ENCODE results near the gene FSD1. TPM values are rescaled to one million over a fixed set of nuclear protein-coding genes. Genes with fewer than 3 reads are reported as not detected.
"Not testable (repeated sequence)": the region's sequence is repeated elsewhere in the genome, so short reads cannot be mapped to it uniquely, and the experiment has no call there.

Gene FSD1
- total RNA-seq, 1 donor from 2014 or later, result 1.5 TPM

GRCh38 chr19:4279530-4280422 lies 24.6 kb upstream of the FSD1 start:
- TF ChIP-seq CTCF (IDR thresholded peaks at IDR 0.05), result no peak
- no peaks in the 10 kb centered on the region for H3K36me3 ChIP-seq
- DNase-seq (no peak), ATAC-seq (no peak)
- intact Hi-C loops (cut with DNase I), result no loop called here
- no peaks in the 10 kb centered on the region for H3K9me3 ChIP-seq
- H3K4me1 ChIP-seq, result peaks cover 6% of the 10 kb centered on the region
- no peak overlapping the region for H3K27ac ChIP-seq
- peaks cover 49% of the 10 kb centered on the region for H3K27me3 ChIP-seq
- H3K4me3 ChIP-seq, result no peak overlapping the region

- no peak for TF ChIP-seq CTCF (IDR thresholded peaks at IDR 0.05)
- no peak for DNase-seq
- H3K36me3 ChIP-seq, result no peaks in the 10 kb centered on the region
- intact Hi-C loops (cut with DNase I), result no loop called here
- no peaks in the 10 kb centered on the region for H3K9me3 ChIP-seq
- peaks cover 36% of the 10 kb centered on the region for H3K27me3 ChIP-seq
- peaks cover 3% of the 10 kb centered on the region for H3K4me1 ChIP-seq
- no peak overlapping the region for H3K4me3 ChIP-seq
- H3K27ac ChIP-seq, result no peak overlapping the region
- peak; percentile 44 for ATAC-seq
Observed at GRCh38 chr19:4284176-4284958, 20.0 kb upstream of the FSD1 start.

DNA sequence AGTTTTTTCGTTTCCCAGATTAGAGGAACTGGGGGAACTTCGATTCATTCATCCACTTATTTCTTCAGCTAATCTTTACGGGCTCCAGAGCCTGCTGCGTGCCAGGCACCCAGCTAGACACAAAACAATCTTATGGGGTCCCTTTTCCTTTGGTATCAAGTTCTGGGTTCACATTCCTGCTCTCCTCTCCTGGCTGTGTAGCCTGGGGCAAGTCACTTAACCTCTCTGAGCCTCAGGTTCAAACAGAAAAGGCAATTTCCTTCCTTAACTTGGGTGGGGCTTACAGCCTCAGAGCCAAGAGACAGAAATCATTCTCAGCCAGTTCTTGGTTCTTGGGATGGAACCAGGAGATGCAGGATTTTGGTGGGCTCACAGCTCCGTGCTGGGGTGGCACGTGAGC lies 19.4 kb upstream of the FSD1 start:
- intact Hi-C loops (cut with DNase I), result no loop called here
- TF ChIP-seq CTCF (IDR thresholded peaks at IDR 0.05), result no peak
- no peak overlapping the region for H3K27ac ChIP-seq
- no peaks in the 10 kb centered on the region for H3K9me3 ChIP-seq
- DNase-seq, result no peak
- H3K36me3 ChIP-seq, result no peaks in the 10 kb centered on the region
- peaks cover 30% of the 10 kb centered on the region for H3K27me3 ChIP-seq
- no peak for ATAC-seq
- no peak overlapping the region for H3K4me3 ChIP-seq
- H3K4me1 ChIP-seq, result no peaks in the 10 kb centered on the region

GRCh38 chr19:4286141-4286540 lies 18.3 kb upstream of the FSD1 start:
- H3K27ac ChIP-seq; DNase-seq; H3K9me3 ChIP-seq; H3K36me3 ChIP-seq; intact Hi-C loops (cut with DNase I); ATAC-seq; H3K4me3 ChIP-seq; H3K4me1 ChIP-seq: not testable (repeated sequence)
- H3K27me3 ChIP-seq, result peaks cover 18% of the 10 kb centered on the region

DNA sequence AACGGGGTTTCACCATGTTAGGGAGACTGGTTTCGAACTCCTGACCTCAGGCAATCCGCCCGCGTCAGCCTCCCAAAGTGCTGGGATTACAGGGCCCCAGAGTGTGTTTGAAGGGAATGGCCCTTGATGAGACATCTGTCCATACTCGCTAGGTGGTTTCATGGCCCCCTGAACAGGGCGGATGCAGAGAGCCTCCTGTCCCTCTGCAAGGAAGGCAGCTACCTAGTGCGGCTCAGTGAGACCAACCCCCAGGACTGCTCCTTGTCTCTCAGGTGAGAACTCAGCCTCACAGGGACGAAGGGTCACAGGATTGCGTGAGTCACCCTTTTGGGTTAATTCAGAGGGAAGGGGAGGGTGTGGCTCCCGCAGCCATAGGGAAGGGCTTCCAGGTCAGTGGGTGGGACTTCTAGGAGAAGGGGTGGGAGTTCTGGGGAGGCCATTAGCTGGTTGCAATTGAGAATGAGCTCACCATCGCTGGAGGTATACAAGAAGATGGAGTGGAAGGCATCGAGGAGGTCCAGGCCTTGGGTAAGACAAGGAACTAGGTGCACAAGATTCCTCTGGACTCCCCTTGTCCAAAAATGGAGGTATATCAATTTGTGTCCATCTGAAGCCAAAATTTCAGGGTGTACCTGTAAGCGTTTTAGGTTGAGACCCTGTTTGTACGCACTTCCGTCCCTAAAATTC lies 16.2 kb upstream of the FSD1 start:
- intact Hi-C loops (cut with DNase I), result no loop called here
- no peaks in the 10 kb centered on the region for H3K36me3 ChIP-seq
- H3K27ac ChIP-seq, result no peak overlapping the region
- peaks cover 4% of the 10 kb centered on the region for H3K27me3 ChIP-seq
- no peak for TF ChIP-seq CTCF (IDR thresholded peaks at IDR 0.05)
- no peaks in the 10 kb centered on the region for H3K9me3 ChIP-seq
- ATAC-seq (no peak), DNase-seq (no peak)
- no peak overlapping the region for H3K4me3 ChIP-seq
- no peaks in the 10 kb centered on the region for H3K4me1 ChIP-seq
